ENCODE data around the gene NID1. TPM values are rescaled to one million over a fixed set of nuclear protein-coding genes. Genes with fewer than 3 reads are reported as not detected.

The NID1 gene
- total and polyA plus RNA-seq, 5 experiments from 2014 or later = 0.08 TPM; not detected in 4

DNA sequence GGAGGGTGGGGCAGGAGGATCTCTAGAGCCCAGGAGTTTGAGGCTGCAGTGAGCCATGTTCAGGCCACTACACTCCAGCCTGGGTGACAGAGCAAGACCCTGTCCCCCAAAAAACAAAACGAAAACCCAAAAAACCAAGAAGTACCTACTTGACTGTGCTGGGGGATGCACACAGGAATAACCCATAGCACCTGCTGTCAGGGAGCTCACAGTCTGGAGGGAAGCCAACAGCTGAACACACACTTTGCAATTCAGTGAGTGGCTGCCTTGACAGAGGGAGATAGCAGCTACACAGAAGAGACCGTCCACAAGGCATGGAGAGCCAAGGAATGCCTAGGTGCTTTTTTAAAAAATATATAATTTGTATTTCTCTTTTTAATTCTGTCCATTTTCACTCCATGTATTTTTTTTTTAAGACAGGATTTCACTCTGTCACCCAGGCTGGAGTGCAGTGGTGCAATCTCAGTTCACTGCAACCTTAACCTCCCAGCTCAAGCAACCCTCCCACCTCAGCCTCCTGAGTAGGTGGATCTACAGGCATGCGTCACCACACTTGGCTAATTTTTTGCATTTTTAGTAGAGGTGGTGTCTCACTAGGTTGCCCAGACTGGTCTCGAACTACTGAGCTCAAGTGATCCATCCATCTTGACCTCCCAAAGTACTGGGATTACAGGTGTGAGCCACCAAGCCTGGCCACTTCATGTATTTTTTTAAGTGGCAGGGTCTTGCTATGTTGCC, 68.7 kb downstream of the NID1 start:
- no peak overlapping the region for H3K4me3 Mint-ChIP-seq
- peak overlapping the region in 1 of 10 donors; percentile 31 for H3K27ac Mint-ChIP-seq
- H3K36me3 Mint-ChIP-seq = peaks cover 0 to 1% (median 0%) of the 10 kb centered on the region in 3 donors
- DNase-seq (no peak), ATAC-seq (no peak)
- H3K4me1 Mint-ChIP-seq = peaks cover 6 to 25% (median 19%) of the 10 kb centered on the region in 4 donors
- H3K27me3 Mint-ChIP-seq = peaks cover 0 to 5% (median 0%) of the 10 kb centered on the region in 5 donors
- POLR2A ChIA-PET = no interaction called here
- no peaks in the 10 kb centered on the region for H3K9me3 Mint-ChIP-seq

DNA sequence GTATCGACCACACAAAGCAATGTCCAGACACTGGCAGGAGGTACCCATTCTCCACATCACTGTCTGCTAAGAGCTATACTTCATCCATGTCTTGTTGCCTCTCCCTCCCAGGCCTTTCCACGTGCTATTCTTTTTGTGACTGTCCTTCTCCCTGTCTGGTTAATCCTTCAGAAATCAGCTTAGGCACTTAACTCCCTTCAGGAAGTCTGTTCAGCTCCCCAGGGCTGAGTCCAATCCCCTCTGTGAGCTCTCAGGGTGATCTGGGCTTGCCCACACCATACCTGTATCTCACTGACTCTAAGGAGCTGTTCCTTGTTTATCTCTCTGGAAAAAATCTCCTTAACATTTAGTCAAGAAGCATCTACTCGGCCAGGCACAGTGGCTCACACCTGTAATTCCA, 69.4 kb downstream of the NID1 start:
- no peak for DNase-seq
- Mint-ChIP-seq H3K27me3 (peaks cover 0 to 5% (median 0%) of the 10 kb centered on the region in 5 donors), H3K4me3 (no peak overlapping the region), H3K36me3 (peaks cover 0 to 5% (median under 1%) of the 10 kb centered on the region in 3 donors), H3K9me3 (peaks cover 0 to 3% (median 0%) of the 10 kb centered on the region in 9 donors), H3K4me1 (peaks cover 6 to 23% (median 18%) of the 10 kb centered on the region in 4 donors), H3K27ac (peak overlapping the region in 1 of 10 donors; percentile 60)
- no peak for ATAC-seq
- POLR2A ChIA-PET = no interaction called here

DNA sequence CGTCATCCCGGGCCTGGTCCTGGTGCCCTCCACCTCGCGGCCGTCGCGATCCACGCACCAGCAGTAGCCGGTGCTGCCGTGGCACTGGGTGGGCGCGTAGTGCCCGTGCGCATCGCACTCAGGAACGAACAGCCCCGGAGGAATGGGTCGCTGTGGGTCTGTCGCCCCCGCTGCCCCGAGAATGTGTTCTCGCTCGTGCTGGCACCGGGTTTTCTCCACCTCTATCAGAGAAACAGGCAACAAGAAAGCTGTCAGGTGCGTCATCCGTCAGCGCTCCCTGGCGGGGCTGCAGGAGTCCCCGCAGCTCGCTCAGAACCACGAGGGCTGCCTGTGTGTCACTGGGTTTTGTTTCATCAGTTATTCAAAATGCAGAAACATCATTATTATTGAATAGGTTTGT, 71.2 kb downstream of the NID1 start:
- Mint-ChIP-seq H3K4me3 (no peak overlapping the region), H3K9me3 (peaks cover 5 to 17% (median 9%) of the 10 kb centered on the region in 9 donors), H3K27me3 (peaks cover 0 to 5% (median 0%) of the 10 kb centered on the region in 5 donors), H3K4me1 (peaks cover under 1 to 5% (median 2%) of the 10 kb centered on the region in 4 donors), H3K36me3 (peaks cover 0 to 19% (median 2%) of the 10 kb centered on the region in 3 donors), H3K27ac (no peak overlapping the region)
- DNase-seq (no peak), ATAC-seq (no peak)
- POLR2A ChIA-PET = no interaction called here

DNA sequence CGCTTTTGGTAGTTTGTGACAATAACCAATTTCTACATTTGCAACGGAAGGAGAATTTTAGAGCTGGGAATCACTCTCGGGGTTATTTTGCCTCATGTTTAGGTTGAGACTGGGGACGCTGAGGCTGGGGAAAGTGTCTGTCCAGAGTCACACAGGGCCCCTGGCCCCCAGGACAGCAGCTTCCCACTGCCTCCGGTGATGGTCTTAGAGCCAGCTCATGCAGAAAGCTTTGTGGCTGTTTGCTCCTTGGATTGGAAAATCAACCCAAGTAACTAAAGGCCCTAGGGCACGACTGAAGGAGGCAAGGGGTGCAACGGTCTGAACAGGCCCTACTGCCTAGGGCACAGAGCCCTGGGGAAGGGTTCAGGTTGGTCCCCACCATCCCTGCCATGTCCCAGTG, 72.0 kb downstream of the NID1 start:
- Mint-ChIP-seq H3K4me1 (peaks cover 0 to 1% (median under 1%) of the 10 kb centered on the region in 4 donors), H3K9me3 (peaks cover 5 to 24% (median 12%) of the 10 kb centered on the region in 9 donors), H3K27me3 (peaks cover 0 to 5% (median 0%) of the 10 kb centered on the region in 5 donors), H3K36me3 (peaks cover 0 to 27% (median 2%) of the 10 kb centered on the region in 3 donors), H3K4me3 (no peak overlapping the region), H3K27ac (peak overlapping the region in 2 of 10 donors; percentile 2 to 40)
- POLR2A ChIA-PET = no interaction called here
- DNase-seq (no peak), ATAC-seq (no peak)

DNA sequence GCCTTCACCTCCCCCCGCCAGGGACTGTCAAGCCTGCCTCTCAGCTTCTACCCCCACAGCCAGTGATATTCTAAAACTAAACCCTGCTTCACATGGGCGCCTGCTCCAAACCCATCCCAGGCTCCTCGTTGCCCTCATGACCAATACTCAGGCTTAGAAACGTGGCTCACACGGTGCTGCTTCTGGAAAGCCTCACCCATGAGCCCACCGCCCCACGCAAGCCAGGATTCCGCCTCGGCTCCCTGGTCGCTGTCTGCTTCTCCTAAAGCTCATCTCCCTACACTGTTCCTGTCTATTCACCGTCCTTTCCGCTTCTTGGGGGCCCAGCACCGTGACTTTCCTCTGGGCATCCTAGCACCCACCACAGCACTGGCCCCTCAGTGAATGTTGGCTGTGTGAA, 72.5 kb downstream of the NID1 start:
- DNase-seq = no peak
- peaks cover 0 to 1% (median 0%) of the 10 kb centered on the region in 4 donors for H3K4me1 Mint-ChIP-seq
- H3K27ac Mint-ChIP-seq = peak overlapping the region in 2 of 10 donors; percentile 2 to 40
- H3K9me3 Mint-ChIP-seq = peaks cover 5 to 29% (median 18%) of the 10 kb centered on the region in 9 donors
- peaks cover 0 to 5% (median 0%) of the 10 kb centered on the region in 5 donors for H3K27me3 Mint-ChIP-seq
- no peak overlapping the region for H3K4me3 Mint-ChIP-seq
- H3K36me3 Mint-ChIP-seq = peaks cover 0 to 32% (median 2%) of the 10 kb centered on the region in 3 donors
- no peak for ATAC-seq
- POLR2A ChIA-PET = no interaction called here

DNA sequence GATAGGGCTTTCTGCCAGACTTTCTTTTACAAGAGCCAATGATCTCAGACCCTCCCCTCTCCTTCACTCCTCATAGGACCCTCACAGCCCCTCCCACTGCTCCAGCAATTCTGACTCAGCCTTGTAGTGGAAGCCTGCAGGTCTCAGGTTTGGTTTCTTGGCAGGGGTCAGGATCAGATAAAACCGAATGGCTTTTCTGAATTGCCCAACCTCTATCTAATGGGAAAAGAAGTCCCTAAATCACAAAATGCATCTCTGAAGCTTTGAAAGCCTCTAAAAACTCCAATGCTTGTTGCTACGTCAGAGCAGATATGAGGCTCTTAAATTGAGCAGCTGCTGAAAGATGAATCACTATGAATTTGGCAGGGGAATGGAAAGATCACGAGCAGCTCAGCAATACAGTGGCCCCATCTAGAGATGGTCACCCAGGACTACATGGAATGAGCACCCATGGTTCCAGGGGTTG, 74.5 kb downstream of the NID1 start:
- DNase-seq = no peak
- ATAC-seq = no peak
- H3K4me3 Mint-ChIP-seq = no peak overlapping the region
- H3K27me3 Mint-ChIP-seq = peaks cover 0 to 5% (median 0%) of the 10 kb centered on the region in 5 donors
- H3K36me3 Mint-ChIP-seq = peaks cover 0 to 33% (median 2%) of the 10 kb centered on the region in 3 donors
- H3K9me3 Mint-ChIP-seq = peaks cover 5 to 30% (median 19%) of the 10 kb centered on the region in 9 donors
- peaks cover 0 to 1% (median 0%) of the 10 kb centered on the region in 4 donors for H3K4me1 Mint-ChIP-seq
- H3K27ac Mint-ChIP-seq = no peak overlapping the region
- POLR2A ChIA-PET = no interaction called here

DNA sequence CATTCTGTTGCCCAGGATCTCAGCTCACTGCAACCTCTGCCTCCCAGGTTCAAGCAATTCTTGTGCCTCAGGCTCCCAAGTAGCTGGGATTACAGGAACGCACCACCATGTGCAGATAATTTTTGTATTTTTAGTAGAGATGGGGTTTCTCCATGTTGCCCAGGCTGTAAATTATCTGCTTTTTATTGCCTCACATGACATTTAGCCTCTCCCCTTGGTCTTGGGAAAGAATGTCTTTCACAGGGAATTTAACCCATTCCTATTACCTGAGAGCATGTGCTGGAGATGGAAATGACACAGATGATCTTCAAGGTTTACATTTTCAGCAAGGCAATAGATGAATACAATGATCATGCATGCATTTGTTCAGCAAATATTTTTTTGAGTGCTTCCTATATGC, 75.8 kb downstream of the NID1 start:
- DNase-seq (no peak), ATAC-seq (no peak)
- Mint-ChIP-seq H3K9me3 (peaks cover 5 to 30% (median 19%) of the 10 kb centered on the region in 9 donors), H3K4me1 (peaks cover 0 to 1% (median 0%) of the 10 kb centered on the region in 4 donors), H3K27me3 (peaks cover 0 to 5% (median 2%) of the 10 kb centered on the region in 5 donors), H3K27ac (no peak overlapping the region), H3K4me3 (no peak overlapping the region), H3K36me3 (peaks cover 0 to 33% (median 2%) of the 10 kb centered on the region in 3 donors)
- POLR2A ChIA-PET = no interaction called here

DNA sequence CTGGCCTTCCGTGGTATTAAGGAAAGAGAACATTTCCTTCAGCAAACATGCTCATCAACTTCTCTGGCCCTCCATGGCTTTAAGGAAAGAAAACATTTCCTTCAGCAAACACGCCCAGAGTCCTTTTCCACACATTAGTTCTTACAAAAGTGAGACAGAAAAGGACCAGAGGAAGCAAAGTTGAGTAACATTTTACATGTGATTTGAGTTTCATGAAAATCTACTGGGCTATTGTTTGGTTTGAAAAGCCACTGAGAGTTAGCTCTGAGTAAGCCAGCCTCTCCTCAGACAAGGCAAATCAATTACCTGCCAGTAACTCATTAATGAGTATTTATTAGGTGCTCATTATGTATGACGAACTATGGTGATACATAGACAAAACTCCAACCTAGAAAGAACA, 78.0 kb downstream of the NID1 start:
- POLR2A ChIA-PET = interaction anchor here (0.7 kb wide), 1 partner anchor 12 kb away, joined by 4 read pairs; no protein-coding TSS in a partner anchor
- ATAC-seq (no peak), DNase-seq (no peak)
- Mint-ChIP-seq H3K27me3 (peaks cover 0 to 4% (median 0%) of the 10 kb centered on the region in 5 donors), H3K9me3 (peaks cover 5 to 30% (median 19%) of the 10 kb centered on the region in 9 donors), H3K27ac (no peak overlapping the region), H3K36me3 (peaks cover 0 to 33% (median 2%) of the 10 kb centered on the region in 3 donors), H3K4me1 (no peaks in the 10 kb centered on the region), H3K4me3 (no peak overlapping the region)

DNA sequence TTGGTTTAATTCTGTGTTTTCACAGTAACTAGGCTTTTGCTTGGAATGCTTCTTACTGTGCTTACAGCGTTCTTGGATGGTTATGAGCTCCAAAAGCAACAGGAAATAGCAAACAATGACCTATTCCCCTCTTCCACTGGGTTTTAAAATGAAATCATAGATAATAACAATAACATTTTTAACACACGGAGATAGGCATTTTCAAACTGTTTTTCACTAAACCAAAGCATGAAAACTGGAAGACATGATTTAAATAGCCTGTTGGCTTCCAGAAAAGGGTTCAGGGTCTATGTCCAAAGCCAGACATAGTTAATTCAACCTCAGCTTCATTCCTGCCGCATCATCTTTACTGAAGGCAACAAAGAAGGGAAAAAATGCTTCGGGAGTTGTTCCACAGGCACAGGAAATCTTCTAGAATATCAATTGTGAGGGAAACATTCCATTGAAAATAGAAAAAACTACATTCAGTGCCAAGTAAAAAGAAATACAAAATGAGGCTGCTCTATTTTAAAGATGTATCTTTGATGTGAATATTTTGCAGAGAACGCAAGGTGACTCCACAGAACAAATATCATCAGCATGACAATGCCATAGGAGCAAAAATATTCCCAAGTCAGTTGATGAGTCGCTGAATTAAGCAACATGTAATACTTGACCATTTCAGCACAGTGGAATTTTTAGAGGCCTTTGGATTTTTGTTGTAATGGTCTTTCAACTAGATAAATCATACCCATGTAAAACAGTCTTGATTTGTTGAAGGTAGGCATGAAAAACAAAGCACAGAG, 80.7 kb downstream of the NID1 start:
- Mint-ChIP-seq H3K4me3 (no peak overlapping the region), H3K9me3 (peaks cover 0 to 20% (median 11%) of the 10 kb centered on the region in 9 donors), H3K27me3 (peaks cover 0 to 9% (median 1%) of the 10 kb centered on the region in 5 donors), H3K4me1 (no peaks in the 10 kb centered on the region), H3K27ac (no peak overlapping the region), H3K36me3 (peaks cover 0 to 15% (median 0%) of the 10 kb centered on the region in 3 donors)
- no peak for DNase-seq
- ATAC-seq = no peak
- POLR2A ChIA-PET = no interaction called here

DNA sequence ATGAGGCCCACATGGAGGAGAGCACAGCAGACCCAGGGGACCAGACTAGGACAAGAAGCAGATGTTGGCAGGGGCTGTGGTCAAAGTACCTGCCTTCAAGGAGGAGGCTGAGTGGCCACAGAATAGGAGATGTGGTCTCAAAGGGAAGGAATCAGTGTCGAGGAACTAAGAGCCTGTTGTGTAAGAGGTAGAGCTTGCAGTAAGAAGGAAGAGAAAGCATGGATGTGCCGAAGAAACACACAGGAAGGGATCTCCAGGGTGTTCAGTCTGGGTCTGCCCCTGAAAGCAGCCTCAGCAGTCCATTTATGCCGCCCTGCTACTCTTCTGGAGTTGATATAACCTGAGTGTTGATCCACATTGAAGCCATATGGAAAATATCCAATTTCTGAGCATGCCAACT, 83.9 kb downstream of the NID1 start:
- DNase-seq (no peak), ATAC-seq (no peak)
- Mint-ChIP-seq H3K4me1 (peaks cover 0 to 3% (median 0%) of the 10 kb centered on the region in 4 donors), H3K27me3 (peaks cover 0 to 9% (median 6%) of the 10 kb centered on the region in 5 donors), H3K27ac (peak overlapping the region in 1 of 10 donors; percentile 39), H3K4me3 (no peak overlapping the region), H3K9me3 (peaks cover 0 to 11% (median 2%) of the 10 kb centered on the region in 9 donors), H3K36me3 (peaks cover 0 to 8% (median 4%) of the 10 kb centered on the region in 3 donors)
- POLR2A ChIA-PET = no interaction called here

DNA sequence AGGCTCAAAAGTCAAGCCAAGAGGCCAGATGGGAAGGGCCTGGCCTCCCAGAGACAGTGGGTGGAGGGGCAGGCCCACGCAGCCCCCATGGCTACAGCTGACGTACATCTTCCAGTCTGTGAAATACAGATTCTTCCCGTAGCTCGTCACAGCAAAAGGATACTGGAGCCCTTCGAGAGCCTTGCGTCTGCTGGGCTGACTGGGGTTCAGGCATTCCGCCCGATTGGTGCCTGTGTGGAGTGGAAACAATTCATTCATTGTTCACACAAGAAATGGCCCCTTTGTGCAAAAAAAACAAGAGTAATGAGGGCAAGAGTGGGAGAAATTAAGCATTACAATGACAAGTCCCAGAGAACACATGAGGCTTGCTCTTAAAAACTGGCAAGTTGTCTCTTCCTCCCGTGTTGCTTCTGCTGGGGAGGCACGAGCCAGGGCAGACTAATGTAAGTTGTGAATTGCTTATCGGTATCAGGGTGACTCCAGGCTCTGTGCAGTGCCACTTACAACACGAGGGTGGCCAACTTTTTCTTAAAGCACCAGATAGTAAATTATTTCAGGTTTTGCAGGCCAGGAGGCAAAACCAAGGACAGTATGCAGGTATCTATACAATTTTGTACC, 85.1 kb downstream of the NID1 start:
- H3K4me3 Mint-ChIP-seq = no peak overlapping the region
- peaks cover 0 to 8% (median 4%) of the 10 kb centered on the region in 3 donors for H3K36me3 Mint-ChIP-seq
- no peak overlapping the region for H3K27ac Mint-ChIP-seq
- peaks cover 0 to 3% (median 0%) of the 10 kb centered on the region in 4 donors for H3K4me1 Mint-ChIP-seq
- POLR2A ChIA-PET = no interaction called here
- ATAC-seq = no peak
- DNase-seq = no peak
- peaks cover 0 to 11% (median 2%) of the 10 kb centered on the region in 9 donors for H3K9me3 Mint-ChIP-seq
- H3K27me3 Mint-ChIP-seq = peaks cover 0 to 6% (median 4%) of the 10 kb centered on the region in 5 donors

DNA sequence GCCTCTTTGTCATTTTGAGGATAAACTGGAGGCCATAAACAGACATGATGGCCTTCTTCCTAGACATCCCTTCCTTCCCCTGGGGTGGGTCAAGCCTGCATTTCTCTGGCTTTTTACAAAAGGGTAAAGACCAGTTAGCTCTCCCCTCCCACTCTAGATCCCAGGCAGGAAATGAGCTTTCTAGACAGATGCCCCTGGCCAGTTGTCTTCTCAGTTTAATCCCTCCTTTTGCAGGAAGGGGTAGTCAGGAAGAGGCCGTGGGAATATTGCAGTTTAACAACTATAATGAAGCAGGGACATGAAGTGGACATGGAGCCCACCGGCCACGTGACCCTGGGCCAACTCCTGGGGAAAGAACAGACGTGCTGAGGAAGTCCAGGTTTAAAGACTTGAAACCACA, 85.7 kb downstream of the NID1 start:
- peaks cover 0 to 8% (median 4%) of the 10 kb centered on the region in 3 donors for H3K36me3 Mint-ChIP-seq
- peaks cover 0 to 3% (median 0%) of the 10 kb centered on the region in 4 donors for H3K4me1 Mint-ChIP-seq
- ATAC-seq (no peak), DNase-seq (no peak)
- peaks cover 0 to 11% (median 2%) of the 10 kb centered on the region in 9 donors for H3K9me3 Mint-ChIP-seq
- POLR2A ChIA-PET = no interaction called here
- H3K27ac Mint-ChIP-seq = no peak overlapping the region
- H3K27me3 Mint-ChIP-seq = peaks cover 0 to 6% (median 4%) of the 10 kb centered on the region in 5 donors
- no peak overlapping the region for H3K4me3 Mint-ChIP-seq
